Left kidney (tissue), 2 donors: Measurements from ENCODE around the gene HIPK2. TPM values are rescaled to one million over a fixed set of nuclear protein-coding genes. Genes with fewer than 3 reads are reported as not detected.

Source experiments
- DNase-seq: peaks from one replicate; pipeline ENCODE4 v3.0.0-alpha.2; 2013
- polyA plus RNA-seq: library from polyadenylated mRNA; unstranded; fragments of 120-200 nt; gene quantifications from one replicate; pipeline ENCODE4 v1.2.1, GENCODE V29; 2013; ENCODE audit not compliant: insufficient read length

The HIPK2 gene
- polyA plus RNA-seq, 1 donor = 107 TPM

- no peak for DNase-seq
Measured at GRCh38 chr7:139735466-139735865, 42.3 kb downstream of the HIPK2 start.

DNA sequence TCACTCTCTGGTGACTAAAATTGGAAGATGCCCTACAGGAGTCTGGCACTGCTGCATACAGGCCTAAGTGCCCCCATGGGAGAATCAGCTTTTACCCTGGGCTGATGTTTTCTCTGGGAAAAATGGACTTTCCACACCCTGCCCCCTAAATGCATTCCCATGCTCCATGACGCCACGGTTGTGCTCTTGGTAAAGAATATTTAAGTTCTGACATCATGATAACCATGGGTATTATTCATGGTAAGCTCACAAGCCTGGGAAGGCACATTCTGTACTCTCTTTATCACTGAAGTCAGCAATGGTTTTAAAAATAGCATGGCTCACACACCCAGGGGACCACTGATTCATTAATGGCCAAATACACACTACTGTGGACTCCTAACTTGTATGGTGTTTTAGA, 43.4 kb downstream of the HIPK2 start:
- no peak for DNase-seq

GRCh38 chr7:139733751-139734150, 44.0 kb downstream of the HIPK2 start:
- no peak for DNase-seq

DNA sequence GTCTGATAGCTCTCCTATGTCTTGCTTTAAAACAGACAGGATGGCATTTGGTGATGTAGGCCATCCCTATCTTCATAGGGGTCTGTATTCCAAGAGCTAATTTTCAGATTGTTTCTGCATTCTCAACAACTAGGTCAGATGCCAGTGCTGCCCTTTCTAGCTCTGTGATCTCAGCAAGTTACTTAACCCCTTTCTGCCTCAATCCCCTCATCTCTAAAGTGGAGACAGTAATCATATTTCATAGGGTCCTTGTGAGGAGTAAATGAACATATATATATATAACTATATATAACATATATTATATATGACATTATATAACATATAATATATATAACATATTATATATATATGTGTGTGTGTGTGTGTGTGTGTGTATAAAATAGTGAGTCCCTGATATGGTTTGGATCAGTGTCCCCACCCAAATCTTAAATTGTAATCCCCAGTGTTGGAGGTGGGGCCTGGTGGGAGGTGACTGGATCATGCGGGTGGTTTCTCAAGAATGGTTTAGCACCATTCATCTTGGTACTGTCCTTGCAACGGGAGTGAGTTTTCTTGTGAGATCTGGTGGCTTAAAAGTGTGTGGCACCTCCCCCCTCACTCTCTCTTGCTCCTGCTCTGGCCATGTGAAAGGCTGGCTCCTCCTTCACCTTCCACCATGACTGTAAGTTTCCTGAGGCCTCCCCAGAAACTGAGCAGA, 45.2 kb downstream of the HIPK2 start:
- no peak for DNase-seq

- no peak for DNase-seq
Measured at GRCh38 chr7:139731802-139732470, 45.9 kb downstream of the HIPK2 start.

- no peak for DNase-seq
Measured at GRCh38 chr7:139730746-139731612, 46.8 kb downstream of the HIPK2 start.

GRCh38 chr7:139728203-139728602, 49.6 kb downstream of the HIPK2 start:
- no peak for DNase-seq

GRCh38 chr7:139727151-139727705, 50.6 kb downstream of the HIPK2 start:
- DNase-seq = no peak

DNA sequence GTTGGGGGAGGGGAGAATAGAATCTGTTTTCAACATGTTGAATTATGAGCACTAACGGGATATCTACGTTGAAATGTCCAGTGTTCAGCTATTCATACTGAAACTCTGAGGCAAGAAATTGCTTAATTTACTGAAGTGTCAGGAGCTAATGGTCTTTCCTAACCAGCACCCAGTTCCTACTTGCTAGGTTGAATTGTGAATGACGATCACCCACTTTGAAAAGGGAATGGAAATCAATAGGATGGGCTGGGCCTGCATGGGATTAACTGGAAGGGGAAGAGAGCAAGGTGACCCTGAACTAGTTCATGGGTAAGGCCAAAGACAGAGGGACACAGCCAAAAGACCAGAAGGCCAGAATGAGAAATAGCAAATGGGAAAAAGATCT, 51.3 kb downstream of the HIPK2 start:
- no peak for DNase-seq

GRCh38 chr7:139725858-139726484, 51.8 kb downstream of the HIPK2 start:
- no peak for DNase-seq

GRCh38 chr7:139725077-139725476, 52.7 kb downstream of the HIPK2 start:
- no peak for DNase-seq

- no peak for DNase-seq
Measured at GRCh38 chr7:139722604-139723003, 55.2 kb downstream of the HIPK2 start.

GRCh38 chr7:139721821-139722220, 56.0 kb downstream of the HIPK2 start:
- no peak for DNase-seq

DNA sequence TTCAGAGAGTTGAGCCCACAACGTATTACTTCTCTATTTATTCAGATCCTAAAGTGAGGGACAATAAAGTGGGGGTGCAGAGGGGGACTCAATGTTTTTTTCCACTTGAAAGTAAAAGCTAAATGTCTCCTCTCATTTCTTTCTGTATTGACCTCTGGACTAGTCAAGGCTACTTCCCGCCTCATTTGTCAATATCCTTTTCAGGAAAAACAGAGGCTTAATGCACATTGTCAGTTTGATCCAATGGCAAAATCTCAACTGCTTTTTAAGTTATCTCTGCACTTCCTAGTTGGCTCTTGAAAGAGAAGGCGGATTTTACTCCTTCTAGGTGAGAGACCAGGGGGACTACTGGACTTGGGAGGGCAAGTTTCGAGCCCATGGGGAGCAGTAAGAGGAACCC, 56.4 kb downstream of the HIPK2 start:
- DNase-seq = no peak

GRCh38 chr7:139720705-139721231, 57.0 kb downstream of the HIPK2 start:
- no peak for DNase-seq

GRCh38 chr7:139720186-139720585, 57.6 kb downstream of the HIPK2 start:
- DNase-seq = no peak

- no peak for DNase-seq
Measured at GRCh38 chr7:139718859-139719258, 58.9 kb downstream of the HIPK2 start.

GRCh38 chr7:139718141-139718540, 59.7 kb downstream of the HIPK2 start:
- DNase-seq = no peak

DNA sequence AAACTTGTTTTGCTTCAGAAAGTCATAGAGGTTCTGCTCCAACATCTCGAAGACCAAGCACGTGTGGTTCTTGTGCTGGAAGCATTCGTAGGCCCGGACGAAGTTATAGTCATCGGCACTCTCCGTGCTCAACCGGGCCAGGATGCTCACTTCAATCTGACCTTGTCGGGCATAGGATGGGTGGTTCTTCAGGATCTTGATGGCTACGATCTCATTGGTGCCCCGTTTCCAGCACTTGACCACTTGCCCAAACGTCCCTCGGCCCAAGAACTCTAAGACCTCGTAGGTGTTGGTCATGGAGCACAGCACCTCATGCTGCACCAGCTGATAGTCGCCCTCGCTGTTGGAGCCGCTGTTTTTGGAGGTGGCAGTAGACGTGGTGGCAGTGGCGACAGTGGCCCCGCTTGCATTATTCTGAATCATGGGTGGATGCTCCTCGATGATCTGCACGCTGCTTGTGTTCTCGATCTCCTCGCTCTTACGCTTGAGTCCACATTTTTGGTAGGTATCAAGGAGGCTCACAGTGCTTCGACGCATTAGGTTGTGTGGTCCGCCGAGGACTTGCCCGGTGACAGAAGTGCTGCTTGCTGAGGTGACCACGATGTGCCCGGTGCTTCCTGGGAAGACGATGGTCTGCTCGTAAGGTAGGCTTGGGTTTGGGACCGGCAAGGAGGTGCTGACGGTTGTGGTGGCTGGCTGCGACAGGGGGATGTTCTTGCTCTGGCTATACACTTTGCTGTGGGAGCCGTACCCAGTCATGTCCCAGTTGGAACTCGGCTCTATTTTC, 61.4 kb downstream of the HIPK2 start:
- DNase-seq = no peak

DNA sequence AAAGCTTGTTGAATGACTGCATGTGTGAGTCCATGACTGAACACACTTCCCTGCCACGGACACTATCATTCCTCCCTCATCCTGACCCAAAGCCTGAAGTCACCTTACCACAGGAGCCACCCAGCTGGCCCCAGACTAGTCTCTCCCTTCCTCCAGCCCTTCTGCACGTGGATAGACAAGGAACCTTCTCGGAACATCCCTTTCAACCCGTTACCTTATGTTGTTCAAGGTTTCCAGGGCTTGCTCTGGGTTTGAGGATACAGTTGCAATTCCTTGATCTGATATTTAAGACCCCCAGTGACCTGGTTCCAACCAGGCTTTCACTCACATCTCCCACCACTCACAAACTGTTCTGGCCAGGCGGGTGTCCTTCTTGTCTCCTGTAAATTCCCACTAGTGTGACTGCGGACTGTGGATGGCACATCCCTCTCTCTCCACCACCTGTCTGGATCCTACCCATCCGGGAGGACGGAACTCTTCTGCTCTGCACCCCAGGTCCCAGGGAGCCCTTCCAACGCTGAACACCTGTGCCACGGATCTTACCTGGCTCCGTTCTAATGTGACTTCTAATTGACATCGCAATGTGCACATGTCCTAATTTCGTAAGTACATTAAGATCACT, 62.5 kb downstream of the HIPK2 start:
- no peak for DNase-seq
